H1 (cell line): ENCODE measurements around the gene UNC13C. TPM values are rescaled to one million over a fixed set of nuclear protein-coding genes. Genes with fewer than 3 reads are reported as not detected.

Experiments used
- CTCF ChIA-PET: fragments of 300-600 bp; sonication (Branson Sonifier 250); formaldehyde crosslinking; loops from one replicate; lab custom pipeline; 2021; ENCODE audit not compliant: partially characterized antibody; lab: Charles Lee
- POLR2A ChIA-PET: fragments of 300-600 bp; sonication (Branson Sonifier 250); formaldehyde crosslinking; loops from one replicate; lab custom pipeline; 2021; ENCODE audit warnings: inconsistent platforms; ENCODE audit not compliant: partially characterized antibody; lab: Charles Lee
- DNase-seq, 2 experiments: peaks; one replicate each; pipeline versions ENCODE4 v3.0.0 to v3.0.0-alpha.2; 2010 to 2022; ENCODE audit warnings: low spot score in 2 of 2, low read depth in 1 of 2, mixed read lengths in 1 of 2
- FAIRE-seq: peaks from 2 replicates; lab custom pipeline; 2011; peaks lifted over from hg19 to GRCh38; lab: Jason Lieb, UNC
- H2AFZ ChIP-seq: 2 replicates; pipeline ENCODE4 v1.8.1; 2012; ENCODE audit warnings: low read length, inconsistent platforms
- H2AK5ac ChIP-seq: 2 replicates; pipeline ENCODE4 v1.6.1; 2013; ENCODE audit warnings: low read depth, low read length
- H2BK120ac ChIP-seq: replicated peaks from 2 replicates; pipeline ENCODE3; 2013; ENCODE audit warnings: low read depth, low read length, inconsistent platforms
- H2BK12ac ChIP-seq: 2 replicates; pipeline ENCODE4 v1.6.1; 2013; ENCODE audit warnings: low read depth, low read length
- H2BK15ac ChIP-seq: 2 replicates; pipeline ENCODE4 v1.6.1; 2013; ENCODE audit warnings: low read length
- H2BK20ac ChIP-seq: 2 replicates; pipeline ENCODE4 v1.6.1; 2013; ENCODE audit warnings: low read length
- H2BK5ac ChIP-seq: 2 replicates; pipeline ENCODE4 v1.6.1; 2013; ENCODE audit warnings: low read depth, low read length
- H3K14ac ChIP-seq: 2 replicates; pipeline ENCODE4 v1.6.1; 2013; ENCODE audit warnings: inconsistent platforms; ENCODE audit not compliant: insufficient read length
- H3K18ac ChIP-seq: 2 replicates; pipeline ENCODE4 v1.6.1; 2013; ENCODE audit warnings: low read length; ENCODE audit errors: extremely low read depth
- H3K23ac ChIP-seq: 2 replicates; pipeline ENCODE4 v1.6.1; 2013; ENCODE audit warnings: inconsistent platforms; ENCODE audit not compliant: insufficient read length
- H3K23me2 ChIP-seq: 2 replicates; pipeline ENCODE4 v1.6.1; 2013; ENCODE audit warnings: low read depth, low read length
- H3K27ac ChIP-seq: 2 replicates; pipeline ENCODE4 v1.6.1; 2011; ENCODE audit warnings: low read depth, low read length, inconsistent platforms
- H3K27me3 ChIP-seq, 4 experiments: replicated peaks in 1 of 4; 1 replicate in 1 of 4; 2 replicates in 3 of 4; pipeline versions ENCODE4 v1.6.1 to v1.8.1; 2011 to 2013; ENCODE audit warnings: low read length in 3 of 4, mild to moderate bottlenecking in 3 of 4, inconsistent platforms in 2 of 4, mixed read lengths in 2 of 4, moderate library complexity in 1 of 4; ENCODE audit not compliant: control insufficient read depth in 3 of 4, insufficient read depth in 3 of 4; ENCODE audit errors: extremely low read depth in 1 of 4
- H3K36me3 ChIP-seq, 4 experiments: 2 replicates each; pipeline versions ENCODE4 v1.6.1 to v1.8.1; 2011 to 2013; ENCODE audit warnings: mild to moderate bottlenecking in 4 of 4, low read length in 3 of 4, moderate library complexity in 2 of 4, control low read depth in 1 of 4, inconsistent platforms in 1 of 4; ENCODE audit not compliant: insufficient read depth in 4 of 4, control insufficient read depth in 2 of 4
- H3K4ac ChIP-seq: replicated peaks from 2 replicates; pipeline ENCODE3; 2013; ENCODE audit warnings: low read length, low read depth, mixed read lengths, inconsistent platforms; ENCODE audit not compliant: insufficient read length
- H3K4me1 ChIP-seq, 4 experiments: replicated peaks in 1 of 4; 1 replicate in 1 of 4; 2 replicates in 3 of 4; pipeline versions ENCODE4 v1.6.1 to v1.8.1; 2011 to 2013; ENCODE audit warnings: low read length in 3 of 4, inconsistent platforms in 2 of 4, mixed read lengths in 1 of 4; ENCODE audit not compliant: insufficient read depth in 4 of 4, control insufficient read depth in 3 of 4
- H3K4me2 ChIP-seq, 2 experiments: 2 replicates each; pipeline versions ENCODE4 v1.6.1 to v1.8.1; 2011 to 2013; ENCODE audit warnings: low read depth in 2 of 2, low read length in 2 of 2, control low read depth in 1 of 2, inconsistent platforms in 1 of 2, mild to moderate bottlenecking in 1 of 2; ENCODE audit not compliant: insufficient read depth in 1 of 2
- H3K4me3 ChIP-seq, 4 experiments: fragments of 200-600, 300-600 bp in 1 of 4; sonication (generic), shearing (Covaris generic), sonication (Bioruptor Twin) in 1 of 4; 2 replicates each; pipeline versions ENCODE4 v1.5.1 to v1.8.1; 2011 to 2016; ENCODE audit warnings: low read length in 4 of 4, low read depth in 3 of 4, control low read depth in 2 of 4, inconsistent platforms in 2 of 4, mild to moderate bottlenecking in 2 of 4, mixed read lengths in 1 of 4, moderate library complexity in 1 of 4; ENCODE audit not compliant: insufficient read depth in 2 of 4; ENCODE audit errors: extremely low read depth in 1 of 4
- H3K56ac ChIP-seq: replicated peaks from 2 replicates; pipeline ENCODE3; 2013; ENCODE audit warnings: low read depth, mild to moderate bottlenecking, mixed read lengths, low read length, inconsistent platforms; ENCODE audit not compliant: insufficient read length
- H3K79me1 ChIP-seq: 2 replicates; pipeline ENCODE4 v1.6.1; 2013; ENCODE audit warnings: low read depth, low read length, control low read depth
- H3K79me2 ChIP-seq, 2 experiments: 2 replicates each; pipeline versions ENCODE4 v1.6.1 to v1.8.1; 2012 to 2013; ENCODE audit warnings: low read length in 2 of 2, mild to moderate bottlenecking in 2 of 2, inconsistent platforms in 1 of 2; ENCODE audit not compliant: insufficient read depth in 2 of 2, control insufficient read depth in 1 of 2
- H3K9ac ChIP-seq, 4 experiments: replicated peaks in 1 of 4; 1 replicate in 1 of 4; 2 replicates in 3 of 4; pipeline versions ENCODE4 v1.6.1 to v1.8.1; 2011 to 2013; ENCODE audit warnings: low read depth in 3 of 4, low read length in 3 of 4, control low read depth in 2 of 4, mild to moderate bottlenecking in 2 of 4, moderate library complexity in 2 of 4, inconsistent platforms in 1 of 4; ENCODE audit errors: extremely low read depth in 1 of 4
- H3K9me3 ChIP-seq, 2 experiments: 2 replicates each; pipeline versions ENCODE4 v1.6.1 to v1.8.1; 2012 to 2013; ENCODE audit warnings: mild to moderate bottlenecking in 2 of 2, moderate library complexity in 2 of 2, control low read depth in 1 of 2, inconsistent platforms in 1 of 2, low read depth in 1 of 2, low read length in 1 of 2, mixed read lengths in 1 of 2; ENCODE audit not compliant: insufficient read depth in 2 of 2
- H4K20me1 ChIP-seq, 2 experiments: replicated peaks in 1 of 2; 2 replicates each; pipeline versions ENCODE3 to v1.8.1; 2011 to 2013; ENCODE audit warnings: inconsistent platforms in 2 of 2, low read length in 2 of 2, mild to moderate bottlenecking in 1 of 2; ENCODE audit not compliant: insufficient read depth in 2 of 2, control insufficient read depth in 1 of 2
- H4K5ac ChIP-seq: 2 replicates; pipeline ENCODE4 v1.6.1; 2013; ENCODE audit warnings: low read length, low read depth, mixed read lengths, inconsistent platforms; ENCODE audit not compliant: insufficient read length
- H4K8ac ChIP-seq: 2 replicates; pipeline ENCODE4 v1.8.0; 2013; ENCODE audit warnings: mild to moderate bottlenecking, moderate library complexity, low read length, inconsistent platforms; ENCODE audit not compliant: insufficient read depth; ENCODE audit errors: extremely low read depth
- H4K91ac ChIP-seq: replicated peaks from 2 replicates; pipeline ENCODE3; 2013; ENCODE audit warnings: low read length, mixed read lengths, inconsistent platforms; ENCODE audit not compliant: insufficient read length
- BRCA1 ChIP-seq: IDR thresholded peaks from 2 replicates; pipeline ENCODE4 v1.6.1; 2012; ENCODE audit warnings: low read depth, low read length, improper control_type of control experiment
- CBX5 ChIP-seq: fragments of 300-800, 300-1000 bp; sonication (generic); IDR thresholded peaks from 2 replicates; pipeline ENCODE4 v1.7.1; 2016; ENCODE audit warnings: antibody characterized with exemption, low read length, low read depth
- CBX8 ChIP-seq: fragments of 300-800, 300-1000 bp; sonication (generic); IDR thresholded peaks from 2 replicates; pipeline ENCODE4 v1.7.1; 2016; ENCODE audit warnings: low read depth, low read length, borderline replicate concordance
- CEBPB ChIP-seq: IDR thresholded peaks from 2 replicates; pipeline ENCODE4 v1.6.1; 2012; ENCODE audit warnings: low read depth, low read length
- NANOG ChIP-seq: IDR thresholded peaks from 2 replicates; pipeline ENCODE4 v1.6.1; 2011; ENCODE audit warnings: low read length, low read depth, mild to moderate bottlenecking, inconsistent platforms; ENCODE audit not compliant: insufficient read depth, poor library complexity, severe bottlenecking
- NRF1 ChIP-seq: IDR thresholded peaks from 2 replicates; pipeline ENCODE4 v1.6.1; 2011; ENCODE audit warnings: mild to moderate bottlenecking, low read depth, low read length, improper control_type of control experiment
- POLR2A ChIP-seq, 2 experiments: IDR thresholded peaks; 1 replicate in 1 of 2; 2 replicates in 1 of 2; pipeline ENCODE4 v1.6.1; 2011; ENCODE audit warnings: low read depth in 2 of 2, low read length in 2 of 2, mild to moderate bottlenecking in 2 of 2; ENCODE audit errors: control extremely low read depth in 1 of 2
- RFX5 ChIP-seq: IDR thresholded peaks from 2 replicates; pipeline ENCODE4 v1.6.1; 2011; ENCODE audit warnings: low read depth, low read length, improper control_type of control experiment, borderline replicate concordance
- SIN3A ChIP-seq, 2 experiments: IDR thresholded peaks in 1 of 2; conservative IDR thresholded peaks in 1 of 2; 2 replicates each; pipeline ENCODE4 v1.6.1; 2011 to 2012; ENCODE audit warnings: low read length in 2 of 2, improper control_type of control experiment in 1 of 2, low read depth in 1 of 2, mild to moderate bottlenecking in 1 of 2
- SIRT6 ChIP-seq: IDR thresholded peaks from one replicate; pipeline ENCODE4 v1.7.1; 2012; ENCODE audit warnings: low read length, inconsistent platforms
- TAF7 ChIP-seq: optimal IDR thresholded peaks from 2 replicates; pipeline ENCODE3; 2011; ENCODE audit warnings: low read depth, mild to moderate bottlenecking, inconsistent platforms, low read length, moderate library complexity, borderline replicate concordance
- WGBS, 2 experiments: shearing (Covaris generic) in 1 of 2; methylation state at CpG; one replicate each; pipeline versions ENCODE4 v1.1.6 to v1.1.7; 2013 to 2015; ENCODE audit warnings: low lambda C conversion rate in 2 of 2, mixed read lengths in 2 of 2, inconsistent platforms in 1 of 2, low coverage in 1 of 2, missing lambda C conversion rate in 1 of 2; ENCODE audit not compliant: insufficient replicate concordance in 2 of 2, insufficient coverage in 1 of 2, insufficient read length in 1 of 2; ENCODE audit errors: extremely low coverage in 1 of 2, missing lambda C conversion rate in 1 of 2; 5-methylcytosine and 5-hydroxymethylcytosine counted together
- polyA plus RNA-seq, 7 experiments: library from polyadenylated mRNA; depleted of rRNA in 3 of 7; stranded (reverse) in 5 of 7; unstranded in 2 of 7; fragments of >200 nt in 5 of 7; fragments of 200-250 nt in 2 of 7; gene quantifications; 1 replicate in 5 of 7; 2 replicates in 1 of 7; 4 replicates in 1 of 7; pipeline versions ENCODE4 v1.2.1 to v1.2.3, GENCODE V29; 2011 to 2013; ENCODE audit warnings: missing spikeins in 2 of 7, mixed read lengths in 2 of 7
- total RNA-seq: library from RNA; stranded (reverse); fragmentation: NEBNext Ultra II Directional; extraction: Animal tissue kit (Norgen Biotek cat#: 25700); gene quantifications from 2 replicates; pipeline ENCODE4 v1.2.1, GENCODE V29; 2021

Gene UNC13C
- total and polyA plus RNA-seq, 2 of the 8 experiments (the other 6 are each of a cell fraction or from before 2014, with no cell fraction given), result 0.02 to 0.13 TPM

GRCh38 chr15:54566654-54567053 is 588.4 kb downstream of the UNC13C start:
- no peak for DNase-seq
- POLR2A ChIA-PET, result no interaction called here

More at GRCh38 chr15:54566654-54567053, 588.4 kb downstream of the UNC13C start:
- no peaks in the 10 kb centered on the region for H3K36me3 ChIP-seq
- H4K8ac ChIP-seq, result no peak overlapping the region
- no peak overlapping the region for H2BK15ac ChIP-seq
- no peaks in the 10 kb centered on the region for H3K4me1 ChIP-seq
- no peaks in the 10 kb centered on the region for H3K23me2 ChIP-seq
- no peaks in the 10 kb centered on the region for H3K27me3 ChIP-seq
- WGBS, 2 experiments, result 81% methylated on average over 5 of the region's 5 CpGs; no CpG with 5 or more reads in 1 of the 2 experiments
- no peaks in the 10 kb centered on the region; a peak in 1 of 4 replicates for H3K9me3 ChIP-seq
- no peak overlapping the region for H2BK12ac ChIP-seq
- no peak overlapping the region for H4K91ac ChIP-seq
- TF ChIP-seq CBX5, result no peak
- no peak for TF ChIP-seq CBX8
- no peak for TF ChIP-seq RFX5
- no peak for TF ChIP-seq BRCA1
- TF ChIP-seq SIRT6, result no peak
- TF ChIP-seq SIN3A (conservative IDR thresholded peaks at IDR 0.05 in 1 of 2, IDR thresholded peaks at IDR 0.05 in 1 of 2; ENCODE audit: low read depth in 1 of 2, low read length in 2 of 2), result no peak
- TF ChIP-seq NANOG, result no peak
- TF ChIP-seq CEBPB, result no peak
- no peak for TF ChIP-seq TAF7
- no peak for TF ChIP-seq NRF1
- TF ChIP-seq POLR2A (IDR thresholded peaks at IDR 0.05; ENCODE audit: control extremely low read depth in 1 of 2, low read depth in 2 of 2, low read length in 2 of 2), result no peak
- TF ChIP-seq, all 59 proteins: peak for 0
- Histone ChIP-seq H2AFZ (no peak overlapping the region), H3K4me2 (no peak overlapping the region), H2BK5ac (no peak overlapping the region), H3K56ac (no peak overlapping the region), H3K79me1 (no peaks in the 10 kb centered on the region), H2BK120ac (no peak overlapping the region), H3K9ac (no peak overlapping the region), H3K4ac (no peak overlapping the region), H3K4me3 (no peak overlapping the region), H3K14ac (no peak overlapping the region), H3K18ac (no peak overlapping the region), H3K79me2 (no peaks in the 10 kb centered on the region), H3K27ac (no peak overlapping the region), H4K5ac (no peak overlapping the region), H2BK20ac (no peak overlapping the region), H3K23ac (no peak overlapping the region), H2AK5ac (no peak overlapping the region), H4K20me1 (no peaks in the 10 kb centered on the region)
- FAIRE-seq, result no peak
- CTCF ChIA-PET, result no interaction called here
